HG02870 (cell line): ENCODE measurements around the gene TMEM9.

Experiments
- ATAC-seq: cut with Tn5 transposase; IDR thresholded peaks from one replicate; pipeline ENCODE4 v1.9.1; 2021; ENCODE audit warnings: mild to moderate bottlenecking, moderate library complexity; ENCODE audit not compliant: unreplicated experiment

TMEM9 gene

GRCh38 chr1:201110616-201111015 is 43.7 kb downstream of the TMEM9 start:
- no peak for ATAC-seq

GRCh38 chr1:201110138-201110537 is 44.1 kb downstream of the TMEM9 start:
- no peak for ATAC-seq

GRCh38 chr1:201109651-201110050 is 44.6 kb downstream of the TMEM9 start:
- no peak for ATAC-seq

DNA sequence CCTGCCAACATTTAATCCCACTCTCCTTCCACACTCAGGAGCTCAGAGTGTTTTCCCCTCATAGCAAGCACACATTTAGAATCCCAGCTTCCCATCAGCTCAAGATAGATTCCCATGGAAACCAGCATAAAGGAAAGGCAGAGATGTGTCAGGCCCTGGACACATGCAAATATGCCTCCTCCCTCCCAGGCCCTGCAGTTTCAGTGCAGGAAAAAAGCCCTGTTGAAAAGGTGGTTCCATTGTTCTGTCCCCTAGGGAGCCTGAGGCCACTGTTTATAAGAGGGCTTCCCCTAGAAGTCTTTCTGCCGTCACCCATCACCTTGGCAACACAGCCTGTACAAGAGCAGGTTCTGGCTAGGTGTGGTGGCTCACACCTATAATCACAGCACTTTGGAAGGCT is 45.7 kb downstream of the TMEM9 start:
- ATAC-seq, result no peak

DNA sequence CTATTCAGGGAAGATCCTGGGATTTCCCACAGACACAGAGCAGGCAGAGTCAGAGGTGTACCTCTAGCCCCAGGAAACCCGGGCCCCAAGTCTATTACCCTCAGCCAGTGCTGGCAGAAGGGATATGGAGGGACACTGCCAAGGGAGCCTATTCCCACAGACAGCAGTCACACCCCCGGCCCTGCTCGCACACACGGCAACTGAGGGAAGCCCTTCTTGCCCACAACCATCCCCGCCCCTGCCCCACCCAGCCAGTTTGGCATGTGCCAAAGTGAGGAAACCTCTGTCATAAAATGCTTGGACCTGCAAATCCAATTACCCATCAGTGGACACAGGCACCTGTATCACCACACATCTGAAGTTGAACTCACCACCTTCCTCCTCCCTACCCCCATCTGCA is 48.6 kb downstream of the TMEM9 start:
- no peak for ATAC-seq

DNA sequence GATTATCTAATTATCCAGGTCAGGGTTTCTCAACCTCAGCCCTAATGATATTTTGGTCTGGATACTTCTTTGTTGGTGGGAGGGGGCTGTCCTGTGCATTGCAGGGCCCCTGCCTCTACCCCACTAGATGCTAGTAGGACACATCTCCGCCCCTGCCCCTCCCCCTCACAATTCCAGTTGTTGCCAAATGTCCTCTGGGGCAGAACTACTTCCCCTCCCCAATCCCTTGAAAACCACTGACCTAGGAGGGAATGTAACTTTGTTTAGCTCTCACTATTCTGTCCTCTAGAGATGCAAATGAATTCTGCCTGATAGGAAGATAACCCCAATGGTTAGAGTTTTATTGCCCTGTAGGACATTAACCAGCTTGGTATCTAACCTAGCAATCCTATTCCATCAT is 50.1 kb downstream of the TMEM9 start:
- no peak for ATAC-seq

- ATAC-seq, result no peak
These were observed 50.6 kb downstream of the TMEM9 start for GRCh38 chr1:201103666-201104065.

DNA sequence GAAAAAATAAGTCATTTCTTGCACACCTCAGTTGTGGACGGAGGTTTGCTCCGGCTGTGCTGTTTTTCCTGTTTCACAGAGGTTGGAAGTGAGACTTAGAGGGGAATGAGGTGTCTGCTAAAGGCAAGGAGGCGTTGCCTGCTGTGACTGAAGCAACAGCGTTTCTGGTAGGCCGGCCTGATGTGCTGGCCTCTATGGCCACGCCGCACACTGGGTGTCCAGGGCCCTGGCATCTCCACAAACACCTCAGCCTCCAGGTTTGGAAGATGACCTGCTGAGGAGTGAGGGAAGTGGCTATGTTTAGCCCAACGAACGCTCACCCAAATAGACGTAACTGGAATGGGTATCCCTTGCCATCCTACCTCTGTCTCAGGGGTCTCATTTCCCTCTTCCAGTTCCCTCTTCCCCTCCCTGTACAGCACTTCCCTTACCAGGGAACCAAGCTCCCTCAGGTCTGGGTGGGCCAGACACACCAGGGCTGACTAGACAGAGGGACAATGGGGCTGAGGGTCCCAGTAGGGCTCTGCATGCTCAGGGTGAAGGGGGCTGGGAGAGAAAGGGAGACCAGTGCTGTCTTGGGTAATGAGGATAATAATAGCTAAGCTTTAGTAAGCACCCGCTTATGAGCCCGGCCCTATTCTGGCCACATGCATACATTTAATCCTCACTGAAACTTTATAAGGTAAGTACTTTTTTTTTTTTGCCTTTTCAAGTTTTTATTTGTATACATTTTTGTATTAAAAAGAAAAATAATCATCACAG is 53.9 kb downstream of the TMEM9 start:
- ATAC-seq, result no peak

GRCh38 chr1:201098992-201099677 is 55.1 kb downstream of the TMEM9 start:
- ATAC-seq, result no peak

DNA sequence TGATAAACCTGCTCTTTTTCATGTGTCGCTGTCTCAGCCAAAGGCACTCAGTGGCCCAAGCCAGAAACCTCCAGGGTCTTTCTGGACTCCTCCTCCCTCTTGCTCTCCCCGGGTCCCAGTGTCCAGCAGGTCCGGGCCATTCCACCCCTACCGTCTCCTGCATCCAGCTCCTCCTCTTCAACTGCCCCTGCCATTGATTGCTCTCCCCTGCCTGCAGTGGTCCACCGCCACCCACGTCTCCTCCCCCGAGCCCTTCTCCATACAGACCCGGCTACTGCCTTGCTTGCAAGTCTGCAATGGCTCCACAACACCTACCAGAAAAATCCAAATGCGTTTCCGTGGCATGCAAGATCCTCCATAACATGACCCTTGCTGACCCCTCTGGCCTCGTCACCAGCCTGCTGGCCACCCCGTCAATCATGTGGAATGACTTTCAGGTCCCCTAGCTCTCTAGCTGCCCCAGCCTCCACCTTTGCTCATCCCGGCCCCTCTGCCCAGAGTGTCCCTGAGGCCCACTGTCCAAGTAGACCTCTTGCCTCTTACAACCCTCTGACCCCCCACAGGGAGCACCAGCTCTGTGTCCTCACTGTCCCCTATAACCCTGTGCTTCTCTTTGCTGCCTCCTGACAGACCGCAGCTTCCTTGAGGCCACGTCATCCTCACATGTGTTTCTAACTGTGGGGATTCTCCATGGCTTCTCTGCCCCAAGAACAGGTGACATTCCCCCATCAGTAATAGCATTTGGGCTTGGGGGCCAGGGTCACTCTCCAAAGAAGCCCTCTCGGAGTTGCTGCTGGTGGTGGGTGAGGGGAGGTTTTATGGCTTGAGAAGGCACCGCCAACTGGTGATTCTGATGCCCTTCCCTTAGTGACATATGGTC is 57.1 kb downstream of the TMEM9 start:
- no peak for ATAC-seq

DNA sequence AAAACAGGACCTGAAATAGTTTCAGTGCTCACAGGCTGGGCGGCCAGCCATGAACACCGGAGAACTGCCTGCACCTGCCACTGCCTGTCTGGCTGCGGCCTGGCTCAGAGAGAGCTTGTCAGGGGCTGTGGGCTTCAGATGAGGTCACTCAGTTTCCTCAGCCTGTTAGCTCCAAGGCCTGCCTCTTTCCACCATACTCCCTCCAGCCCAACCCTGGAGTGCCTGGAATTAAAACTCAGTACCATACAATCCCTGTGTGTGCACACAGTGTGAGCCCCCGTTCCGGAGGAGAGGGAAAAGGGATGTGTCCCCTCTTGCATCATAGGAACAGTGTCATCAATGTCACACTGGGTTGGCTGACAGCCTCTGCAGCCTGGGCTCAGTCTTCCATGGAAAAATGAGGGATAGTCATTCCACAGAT is 58.2 kb downstream of the TMEM9 start:
- ATAC-seq, result peak; percentile 47

DNA sequence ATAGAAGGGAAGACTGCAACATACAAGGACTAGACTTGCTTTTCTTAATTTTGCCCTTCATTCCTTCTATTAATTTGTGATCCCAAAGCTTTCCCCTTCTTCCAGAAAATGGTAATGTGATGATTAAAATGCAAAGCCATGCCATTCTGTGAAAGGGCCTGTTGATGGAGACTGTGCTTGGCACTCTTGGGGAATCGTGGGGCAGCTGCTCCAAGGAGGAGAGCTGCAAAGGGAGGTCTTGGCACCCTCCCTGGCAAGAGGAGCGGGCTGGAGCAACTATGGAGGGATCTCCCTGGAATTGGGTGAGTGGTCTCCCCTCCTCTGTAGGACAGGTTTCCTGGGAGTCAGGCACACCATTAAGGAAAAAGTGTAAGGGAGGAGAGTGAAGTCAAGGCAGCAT is 58.7 kb downstream of the TMEM9 start:
- ATAC-seq, result no peak

GRCh38 chr1:201094832-201095231 is 59.4 kb downstream of the TMEM9 start:
- no peak for ATAC-seq

DNA sequence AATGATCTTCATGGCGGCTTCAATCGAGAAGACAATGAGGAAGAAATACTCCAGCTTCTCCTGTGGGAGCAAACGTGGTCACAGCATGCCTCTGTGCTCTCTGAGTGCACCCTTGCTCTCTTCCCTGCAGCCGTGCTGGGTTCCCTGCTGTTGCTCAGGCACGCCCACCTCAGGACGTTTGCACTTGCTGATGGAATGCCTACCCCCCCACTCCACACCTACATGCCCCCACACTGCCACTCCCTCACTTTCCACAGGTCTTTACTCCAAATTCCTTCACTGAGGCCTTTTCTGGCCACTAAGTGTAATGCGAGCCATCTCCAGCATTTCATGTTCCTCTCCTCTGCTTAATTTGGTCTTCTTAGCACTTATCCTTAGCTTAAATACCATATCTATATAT is 60.3 kb downstream of the TMEM9 start:
- no peak for ATAC-seq

DNA sequence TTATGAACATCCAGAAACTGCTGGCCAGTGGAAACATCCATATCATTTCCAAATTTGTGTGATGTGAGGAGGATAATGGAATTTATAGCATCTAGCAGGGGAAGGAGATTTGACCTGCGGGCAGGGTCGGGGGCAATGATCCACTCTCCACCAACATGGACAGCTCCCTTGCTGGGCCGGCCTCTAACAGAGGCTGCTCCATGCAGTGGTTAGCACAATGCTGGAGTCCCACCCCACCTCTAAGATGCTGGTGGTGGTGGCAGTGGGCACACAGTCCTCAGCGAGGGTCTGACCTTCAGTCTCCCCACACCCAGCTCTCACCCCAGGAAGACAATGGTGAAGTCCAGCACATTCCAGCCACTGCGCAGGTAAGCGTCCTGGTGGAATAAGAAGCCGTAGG is 60.7 kb downstream of the TMEM9 start:
- no peak for ATAC-seq

DNA sequence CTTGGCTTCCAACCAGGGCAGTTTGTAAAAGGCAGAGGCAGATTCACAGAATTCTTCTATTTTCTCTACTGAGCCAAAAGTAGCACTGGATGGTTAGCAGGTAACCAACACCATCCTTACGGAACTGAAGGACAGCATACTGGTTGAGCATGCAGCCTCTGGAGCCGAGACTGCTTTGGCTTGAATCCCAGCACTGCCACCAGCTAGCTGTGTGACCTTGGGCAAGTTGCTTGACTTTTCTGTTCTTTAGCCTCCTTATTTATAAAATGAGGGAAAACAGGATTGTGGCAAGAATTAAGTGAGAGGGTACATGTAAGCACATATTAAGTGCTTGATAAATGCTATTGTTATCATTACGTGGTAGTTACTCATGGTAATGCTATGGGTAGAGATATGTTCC is 61.5 kb downstream of the TMEM9 start:
- ATAC-seq, result no peak

GRCh38 chr1:201091256-201091655 is 63.0 kb downstream of the TMEM9 start:
- ATAC-seq, result no peak

DNA sequence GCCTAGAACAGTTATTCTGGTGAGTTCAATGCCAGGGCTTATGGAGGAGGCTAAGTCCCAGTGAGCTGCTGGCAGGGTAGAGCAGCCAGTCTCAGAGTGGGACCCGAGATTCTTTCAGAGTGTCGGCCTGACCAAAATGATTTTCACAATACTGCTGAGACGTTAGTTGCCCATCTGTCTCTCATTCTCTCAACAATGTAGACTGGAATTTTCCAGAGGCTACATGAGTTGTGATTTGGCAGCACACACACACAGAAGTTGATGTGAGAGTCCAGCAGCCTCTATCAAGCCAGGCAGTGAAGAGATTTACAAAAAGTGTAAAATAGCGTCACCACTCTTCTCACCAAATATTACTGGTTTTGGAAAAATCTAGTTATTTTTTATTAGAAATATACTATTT is 63.7 kb downstream of the TMEM9 start:
- no peak for ATAC-seq

- no peak for ATAC-seq
These were observed 64.7 kb downstream of the TMEM9 start for GRCh38 chr1:201089596-201089995.

GRCh38 chr1:201088901-201089525 is 65.3 kb downstream of the TMEM9 start:
- ATAC-seq, result no peak

DNA sequence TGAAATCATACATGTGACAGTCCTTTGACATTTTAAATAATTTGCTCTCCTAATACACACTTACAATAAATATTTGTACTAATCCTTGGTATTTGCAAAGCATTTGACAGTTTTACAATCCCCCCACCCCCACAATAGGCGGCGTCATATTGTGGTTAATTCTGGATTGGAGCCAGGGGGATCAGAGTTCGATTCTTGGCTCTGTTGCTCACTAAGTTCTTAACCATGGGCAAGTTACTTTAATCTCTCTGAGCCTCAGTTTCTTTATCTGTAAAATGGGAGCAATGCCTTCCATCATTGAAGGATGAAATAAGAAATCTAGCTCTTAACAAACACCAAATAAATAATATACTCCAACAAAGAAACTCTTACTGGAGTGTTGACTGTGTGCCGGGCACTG is 65.9 kb downstream of the TMEM9 start:
- ATAC-seq, result no peak
